ENCODE results near the gene RNF10. TPM values are rescaled to one million over a fixed set of nuclear protein-coding genes. Genes with fewer than 3 reads are reported as not detected.
"Not testable (repeated sequence)": the region's sequence is repeated elsewhere in the genome, so short reads cannot be mapped to it uniquely, and the experiment has no call there.

The RNF10 gene
- total RNA-seq, 1 experiment from 2014 or later: 153 TPM

DNA sequence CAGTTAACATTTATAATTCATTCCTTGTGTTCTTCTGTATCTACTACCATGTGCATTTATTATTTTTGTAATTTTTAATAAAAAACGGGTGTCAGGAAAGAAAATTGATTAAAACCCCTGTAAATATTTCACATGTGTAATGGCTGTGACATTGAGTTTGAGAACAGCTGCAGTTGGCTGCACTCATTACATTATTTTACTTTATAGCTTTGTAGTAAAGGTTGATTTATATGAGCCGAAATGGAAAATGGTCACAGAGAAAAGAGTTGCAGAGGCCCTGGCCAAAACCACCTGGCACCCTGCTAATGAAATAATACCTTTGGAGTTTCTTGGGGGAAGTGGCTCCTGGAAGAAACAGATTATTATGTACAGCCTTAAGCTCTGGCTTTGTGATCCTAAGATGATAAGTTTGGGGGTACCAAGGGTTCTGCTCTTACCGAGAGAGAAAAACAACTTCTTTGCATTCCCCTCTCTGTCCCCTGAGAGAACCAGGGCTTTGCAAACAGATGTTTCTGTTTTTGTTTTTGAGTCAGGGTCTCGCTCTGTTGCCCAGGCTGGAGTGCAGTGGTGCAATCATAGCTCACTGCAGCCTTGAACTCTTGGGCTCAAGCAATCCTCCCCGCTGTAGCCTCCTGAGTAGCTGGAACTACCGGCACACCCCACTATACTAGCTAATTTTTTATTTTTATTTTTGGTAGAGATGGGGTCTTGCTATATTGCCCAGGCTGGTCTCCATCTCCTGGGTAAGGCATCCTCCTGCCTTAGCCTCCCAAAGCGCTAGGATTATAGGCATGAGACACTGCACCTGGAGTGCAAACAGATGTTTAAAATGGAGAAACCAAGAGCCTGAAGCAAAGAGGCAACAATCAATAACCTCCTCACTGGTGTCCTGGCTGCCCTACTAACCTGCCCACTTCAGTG, 47.9 kb upstream of the RNF10 start:
- Histone ChIP-seq H2BK15ac (ENCODE audit: low read depth, low read length) (no peak overlapping the region), H3K4ac (ENCODE audit: low read depth, low read length) (no peak overlapping the region), H2BK20ac (ENCODE audit: low read depth, low read length, poor library complexity, severe bottlenecking) (no peak overlapping the region), H3K56ac (ENCODE audit: insufficient read length, low read depth, low read length) (no peak overlapping the region), H2BK5ac (ENCODE audit: insufficient read length, low read length) (no peak overlapping the region), H3K27ac (ENCODE audit: insufficient read length, low read depth, low read length) (no peak overlapping the region), H3K14ac (ENCODE audit: insufficient read depth, low read length) (no peak overlapping the region), H3K4me1 (ENCODE audit: insufficient read depth, low read length) (no peaks in the 10 kb centered on the region), H3K23me2 (ENCODE audit: insufficient read length, low read depth, low read length, poor library complexity, severe bottlenecking) (no peaks in the 10 kb centered on the region), H3K9ac (ENCODE audit: extremely low read depth, insufficient read length, low read length) (no peak overlapping the region), H4K5ac (ENCODE audit: insufficient read length, low read depth, low read length) (no peak overlapping the region), H3K79me1 (ENCODE audit: insufficient read depth, low read depth, low read length, poor library complexity, severe bottlenecking) (no peaks in the 10 kb centered on the region), H2AK5ac (ENCODE audit: insufficient read length, low read length) (no peak overlapping the region), H2BK120ac (ENCODE audit: low read depth, low read length, poor library complexity, severe bottlenecking) (no peak overlapping the region), H3T11ph (ENCODE audit: low read length) (no peak overlapping the region), H3K4me2 (ENCODE audit: insufficient read depth, insufficient read length, low read length) (no peak overlapping the region), H3K27me3 (ENCODE audit: insufficient read depth, low read length) (no peaks in the 10 kb centered on the region), H3K23ac (ENCODE audit: insufficient read length, low read depth, low read length) (no peak overlapping the region), H2BK12ac (ENCODE audit: insufficient read length, low read depth, low read length) (no peak overlapping the region), H4K8ac (replicated peaks; ENCODE audit: insufficient read length, low read depth, low read length) (no peak overlapping the region), H4K91ac (ENCODE audit: insufficient read length, low read depth, low read length) (no peak overlapping the region), H3K79me2 (ENCODE audit: insufficient read depth, low read length) (no peaks in the 10 kb centered on the region), H3K9me3 (ENCODE audit: control insufficient read depth, low read depth, low read length) (no peaks in the 10 kb centered on the region), H2AFZ (ENCODE audit: low read length) (no peak overlapping the region), H4K20me1 (ENCODE audit: control insufficient read depth, insufficient read depth, insufficient read length) (no peaks in the 10 kb centered on the region), H3K18ac (ENCODE audit: insufficient read length, low read depth, low read length) (no peak overlapping the region)
- TF ChIP-seq, protein P1, sequence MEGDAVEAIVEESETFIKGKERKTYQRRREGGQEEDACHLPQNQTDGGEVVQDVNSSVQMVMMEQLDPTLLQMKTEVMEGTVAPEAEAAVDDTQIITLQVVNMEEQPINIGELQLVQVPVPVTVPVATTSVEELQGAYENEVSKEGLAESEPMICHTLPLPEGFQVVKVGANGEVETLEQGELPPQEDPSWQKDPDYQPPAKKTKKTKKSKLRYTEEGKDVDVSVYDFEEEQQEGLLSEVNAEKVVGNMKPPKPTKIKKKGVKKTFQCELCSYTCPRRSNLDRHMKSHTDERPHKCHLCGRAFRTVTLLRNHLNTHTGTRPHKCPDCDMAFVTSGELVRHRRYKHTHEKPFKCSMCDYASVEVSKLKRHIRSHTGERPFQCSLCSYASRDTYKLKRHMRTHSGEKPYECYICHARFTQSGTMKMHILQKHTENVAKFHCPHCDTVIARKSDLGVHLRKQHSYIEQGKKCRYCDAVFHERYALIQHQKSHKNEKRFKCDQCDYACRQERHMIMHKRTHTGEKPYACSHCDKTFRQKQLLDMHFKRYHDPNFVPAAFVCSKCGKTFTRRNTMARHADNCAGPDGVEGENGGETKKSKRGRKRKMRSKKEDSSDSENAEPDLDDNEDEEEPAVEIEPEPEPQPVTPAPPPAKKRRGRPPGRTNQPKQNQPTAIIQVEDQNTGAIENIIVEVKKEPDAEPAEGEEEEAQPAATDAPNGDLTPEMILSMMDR (conservative IDR thresholded peaks at IDR 0.05): no peak
- Mint-ChIP-seq H3K4me1 (no peaks in the 10 kb centered on the region), H3K27me3 (ENCODE audit: low read depth) (no peaks in the 10 kb centered on the region), H3K27ac (no peak overlapping the region; a peak in 1 of 7 replicates), H3K9me3 (no peaks in the 10 kb centered on the region), H3K36me3 (ENCODE audit: insufficient read depth in 1 of 3, low read depth in 3 of 3) (peaks cover 0 to 5% (median 2%) of the 10 kb centered on the region in 3 experiments; a peak in 6 of 7 replicates), H3K4me3 (no peak overlapping the region)
- WGBS (ENCODE audit: extremely low coverage, insufficient read length, low lambda C conversion rate): no CpG with 5 or more reads among the region's 7 CpGs
- DNase-seq: no peak

DNA sequence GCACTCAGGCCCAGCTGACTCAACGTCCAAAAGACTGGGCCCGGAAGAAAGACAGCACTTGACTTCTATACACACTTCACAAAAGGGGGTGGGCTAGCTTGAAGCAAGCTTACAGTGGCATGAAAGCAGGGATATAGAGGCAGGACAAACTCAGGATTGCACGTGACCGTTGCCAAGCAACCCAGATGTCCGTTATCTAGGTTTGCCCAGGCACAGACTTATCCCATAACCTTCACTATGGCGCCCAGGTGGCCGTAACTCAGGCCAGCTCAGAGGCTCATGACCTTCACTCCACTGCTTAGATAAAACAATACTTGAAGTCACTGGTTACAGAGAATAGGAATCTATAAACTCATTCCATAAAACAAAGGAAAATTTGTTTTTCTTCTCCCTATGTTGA, 46.6 kb upstream of the RNF10 start:
- H3K27ac ChIP-seq (ENCODE audit: insufficient read length, low read depth, low read length); H3K9me3 ChIP-seq (ENCODE audit: control insufficient read depth, low read depth, low read length); H3K4ac ChIP-seq (ENCODE audit: low read depth, low read length); H3K56ac ChIP-seq (ENCODE audit: insufficient read length, low read depth, low read length); H3K27ac Mint-ChIP-seq; H2BK12ac ChIP-seq (ENCODE audit: insufficient read length, low read depth, low read length); H4K20me1 ChIP-seq (ENCODE audit: control insufficient read depth, insufficient read depth, insufficient read length); H2AFZ ChIP-seq (ENCODE audit: low read length); H3K79me1 ChIP-seq (ENCODE audit: insufficient read depth, low read depth, low read length, poor library complexity, severe bottlenecking); H3K4me1 ChIP-seq (ENCODE audit: insufficient read depth, low read length); H3K23me2 ChIP-seq (ENCODE audit: insufficient read length, low read depth, low read length, poor library complexity, severe bottlenecking); H3K9me3 Mint-ChIP-seq; H3T11ph ChIP-seq (ENCODE audit: low read length); H2BK15ac ChIP-seq (ENCODE audit: low read depth, low read length); H3K4me2 ChIP-seq (ENCODE audit: insufficient read depth, insufficient read length, low read length); H3K4me3 Mint-ChIP-seq; DNase-seq; H3K27me3 Mint-ChIP-seq (ENCODE audit: low read depth); H3K9ac ChIP-seq (ENCODE audit: extremely low read depth, insufficient read length, low read length); H4K91ac ChIP-seq (ENCODE audit: insufficient read length, low read depth, low read length); H2BK20ac ChIP-seq (ENCODE audit: low read depth, low read length, poor library complexity, severe bottlenecking); H4K8ac ChIP-seq (replicated peaks; ENCODE audit: insufficient read length, low read depth, low read length); H3K18ac ChIP-seq (ENCODE audit: insufficient read length, low read depth, low read length); H4K5ac ChIP-seq (ENCODE audit: insufficient read length, low read depth, low read length); H3K4me1 Mint-ChIP-seq; H3K14ac ChIP-seq (ENCODE audit: insufficient read depth, low read length); H3K23ac ChIP-seq (ENCODE audit: insufficient read length, low read depth, low read length); H2AK5ac ChIP-seq (ENCODE audit: insufficient read length, low read length); H2BK5ac ChIP-seq (ENCODE audit: insufficient read length, low read length); H2BK120ac ChIP-seq (ENCODE audit: low read depth, low read length, poor library complexity, severe bottlenecking); H3K79me2 ChIP-seq (ENCODE audit: insufficient read depth, low read length); H3K27me3 ChIP-seq (ENCODE audit: insufficient read depth, low read length): not testable (repeated sequence)
- WGBS (ENCODE audit: extremely low coverage, insufficient read length, low lambda C conversion rate): no CpG with 5 or more reads among the region's 7 CpGs
- peaks cover 0 to 11% (median 6%) of the 10 kb centered on the region in 3 experiments; a peak in 6 of 7 replicates for H3K36me3 Mint-ChIP-seq (ENCODE audit: insufficient read depth in 1 of 3, low read depth in 3 of 3)

All from H9 (cell line).